H1 (cell line): ENCODE measurements around the gene LTBP3. TPM values are rescaled to one million over a fixed set of nuclear protein-coding genes. Genes with fewer than 3 reads are reported as not detected.

Experiments
- CTCF ChIA-PET: fragments of 300-600 bp; sonication (Branson Sonifier 250); formaldehyde crosslinking; loops from one replicate; lab custom pipeline; 2021; ENCODE audit not compliant: partially characterized antibody; lab: Charles Lee
- POLR2A ChIA-PET: fragments of 300-600 bp; sonication (Branson Sonifier 250); formaldehyde crosslinking; loops from one replicate; lab custom pipeline; 2021; ENCODE audit warnings: inconsistent platforms; ENCODE audit not compliant: partially characterized antibody; lab: Charles Lee
- DNase-seq, 2 experiments: peaks; one replicate each; pipeline versions ENCODE4 v3.0.0 to v3.0.0-alpha.2; 2010 to 2022; ENCODE audit warnings: low spot score in 2 of 2, low read depth in 1 of 2, mixed read lengths in 1 of 2
- FAIRE-seq: peaks from 2 replicates; lab custom pipeline; 2011; peaks lifted over from hg19 to GRCh38; lab: Jason Lieb, UNC
- H2AFZ ChIP-seq: 2 replicates; pipeline ENCODE4 v1.8.1; 2012; ENCODE audit warnings: low read length, inconsistent platforms
- H2AK5ac ChIP-seq: 2 replicates; pipeline ENCODE4 v1.6.1; 2013; ENCODE audit warnings: low read depth, low read length
- H2BK120ac ChIP-seq: replicated peaks from 2 replicates; pipeline ENCODE3; 2013; ENCODE audit warnings: low read depth, low read length, inconsistent platforms
- H2BK12ac ChIP-seq: 2 replicates; pipeline ENCODE4 v1.6.1; 2013; ENCODE audit warnings: low read depth, low read length
- H2BK15ac ChIP-seq: 2 replicates; pipeline ENCODE4 v1.6.1; 2013; ENCODE audit warnings: low read length
- H2BK20ac ChIP-seq: 2 replicates; pipeline ENCODE4 v1.6.1; 2013; ENCODE audit warnings: low read length
- H2BK5ac ChIP-seq: 2 replicates; pipeline ENCODE4 v1.6.1; 2013; ENCODE audit warnings: low read depth, low read length
- H3K14ac ChIP-seq: 2 replicates; pipeline ENCODE4 v1.6.1; 2013; ENCODE audit warnings: inconsistent platforms; ENCODE audit not compliant: insufficient read length
- H3K18ac ChIP-seq: 2 replicates; pipeline ENCODE4 v1.6.1; 2013; ENCODE audit warnings: low read length; ENCODE audit errors: extremely low read depth
- H3K23ac ChIP-seq: 2 replicates; pipeline ENCODE4 v1.6.1; 2013; ENCODE audit warnings: inconsistent platforms; ENCODE audit not compliant: insufficient read length
- H3K23me2 ChIP-seq: 2 replicates; pipeline ENCODE4 v1.6.1; 2013; ENCODE audit warnings: low read depth, low read length
- H3K27ac ChIP-seq: 2 replicates; pipeline ENCODE4 v1.6.1; 2011; ENCODE audit warnings: low read depth, low read length, inconsistent platforms
- H3K27me3 ChIP-seq, 4 experiments: replicated peaks in 1 of 4; 1 replicate in 1 of 4; 2 replicates in 3 of 4; pipeline versions ENCODE4 v1.6.1 to v1.8.1; 2011 to 2013; ENCODE audit warnings: low read length in 3 of 4, mild to moderate bottlenecking in 3 of 4, inconsistent platforms in 2 of 4, mixed read lengths in 2 of 4, moderate library complexity in 1 of 4; ENCODE audit not compliant: control insufficient read depth in 3 of 4, insufficient read depth in 3 of 4; ENCODE audit errors: extremely low read depth in 1 of 4
- H3K36me3 ChIP-seq, 4 experiments: 2 replicates each; pipeline versions ENCODE4 v1.6.1 to v1.8.1; 2011 to 2013; ENCODE audit warnings: mild to moderate bottlenecking in 4 of 4, low read length in 3 of 4, moderate library complexity in 2 of 4, control low read depth in 1 of 4, inconsistent platforms in 1 of 4; ENCODE audit not compliant: insufficient read depth in 4 of 4, control insufficient read depth in 2 of 4
- H3K4ac ChIP-seq: replicated peaks from 2 replicates; pipeline ENCODE3; 2013; ENCODE audit warnings: low read length, low read depth, mixed read lengths, inconsistent platforms; ENCODE audit not compliant: insufficient read length
- H3K4me1 ChIP-seq, 4 experiments: replicated peaks in 1 of 4; 1 replicate in 1 of 4; 2 replicates in 3 of 4; pipeline versions ENCODE4 v1.6.1 to v1.8.1; 2011 to 2013; ENCODE audit warnings: low read length in 3 of 4, inconsistent platforms in 2 of 4, mixed read lengths in 1 of 4; ENCODE audit not compliant: insufficient read depth in 4 of 4, control insufficient read depth in 3 of 4
- H3K4me2 ChIP-seq, 2 experiments: 2 replicates each; pipeline versions ENCODE4 v1.6.1 to v1.8.1; 2011 to 2013; ENCODE audit warnings: low read depth in 2 of 2, low read length in 2 of 2, control low read depth in 1 of 2, inconsistent platforms in 1 of 2, mild to moderate bottlenecking in 1 of 2; ENCODE audit not compliant: insufficient read depth in 1 of 2
- H3K4me3 ChIP-seq, 4 experiments: fragments of 200-600, 300-600 bp in 1 of 4; sonication (generic), shearing (Covaris generic), sonication (Bioruptor Twin) in 1 of 4; 2 replicates each; pipeline versions ENCODE4 v1.5.1 to v1.8.1; 2011 to 2016; ENCODE audit warnings: low read length in 4 of 4, low read depth in 3 of 4, control low read depth in 2 of 4, inconsistent platforms in 2 of 4, mild to moderate bottlenecking in 2 of 4, mixed read lengths in 1 of 4, moderate library complexity in 1 of 4; ENCODE audit not compliant: insufficient read depth in 2 of 4; ENCODE audit errors: extremely low read depth in 1 of 4
- H3K56ac ChIP-seq: replicated peaks from 2 replicates; pipeline ENCODE3; 2013; ENCODE audit warnings: low read depth, mild to moderate bottlenecking, mixed read lengths, low read length, inconsistent platforms; ENCODE audit not compliant: insufficient read length
- H3K79me1 ChIP-seq: 2 replicates; pipeline ENCODE4 v1.6.1; 2013; ENCODE audit warnings: low read depth, low read length, control low read depth
- H3K79me2 ChIP-seq, 2 experiments: 2 replicates each; pipeline versions ENCODE4 v1.6.1 to v1.8.1; 2012 to 2013; ENCODE audit warnings: low read length in 2 of 2, mild to moderate bottlenecking in 2 of 2, inconsistent platforms in 1 of 2; ENCODE audit not compliant: insufficient read depth in 2 of 2, control insufficient read depth in 1 of 2
- H3K9ac ChIP-seq, 4 experiments: replicated peaks in 1 of 4; 1 replicate in 1 of 4; 2 replicates in 3 of 4; pipeline versions ENCODE4 v1.6.1 to v1.8.1; 2011 to 2013; ENCODE audit warnings: low read depth in 3 of 4, low read length in 3 of 4, control low read depth in 2 of 4, mild to moderate bottlenecking in 2 of 4, moderate library complexity in 2 of 4, inconsistent platforms in 1 of 4; ENCODE audit errors: extremely low read depth in 1 of 4
- H3K9me3 ChIP-seq, 2 experiments: 2 replicates each; pipeline versions ENCODE4 v1.6.1 to v1.8.1; 2012 to 2013; ENCODE audit warnings: mild to moderate bottlenecking in 2 of 2, moderate library complexity in 2 of 2, control low read depth in 1 of 2, inconsistent platforms in 1 of 2, low read depth in 1 of 2, low read length in 1 of 2, mixed read lengths in 1 of 2; ENCODE audit not compliant: insufficient read depth in 2 of 2
- H4K20me1 ChIP-seq, 2 experiments: replicated peaks in 1 of 2; 2 replicates each; pipeline versions ENCODE3 to v1.8.1; 2011 to 2013; ENCODE audit warnings: inconsistent platforms in 2 of 2, low read length in 2 of 2, mild to moderate bottlenecking in 1 of 2; ENCODE audit not compliant: insufficient read depth in 2 of 2, control insufficient read depth in 1 of 2
- H4K5ac ChIP-seq: 2 replicates; pipeline ENCODE4 v1.6.1; 2013; ENCODE audit warnings: low read length, low read depth, mixed read lengths, inconsistent platforms; ENCODE audit not compliant: insufficient read length
- H4K8ac ChIP-seq: 2 replicates; pipeline ENCODE4 v1.8.0; 2013; ENCODE audit warnings: mild to moderate bottlenecking, moderate library complexity, low read length, inconsistent platforms; ENCODE audit not compliant: insufficient read depth; ENCODE audit errors: extremely low read depth
- H4K91ac ChIP-seq: replicated peaks from 2 replicates; pipeline ENCODE3; 2013; ENCODE audit warnings: low read length, mixed read lengths, inconsistent platforms; ENCODE audit not compliant: insufficient read length
- RBBP5 ChIP-seq: IDR thresholded peaks from 2 replicates; pipeline ENCODE4 v1.7.1; 2012; ENCODE audit warnings: low read depth, mild to moderate bottlenecking, inconsistent platforms, low read length, moderate library complexity, borderline replicate concordance
- WGBS, 2 experiments: shearing (Covaris generic) in 1 of 2; methylation state at CpG; one replicate each; pipeline versions ENCODE4 v1.1.6 to v1.1.7; 2013 to 2015; ENCODE audit warnings: low lambda C conversion rate in 2 of 2, mixed read lengths in 2 of 2, inconsistent platforms in 1 of 2, low coverage in 1 of 2, missing lambda C conversion rate in 1 of 2; ENCODE audit not compliant: insufficient replicate concordance in 2 of 2, insufficient coverage in 1 of 2, insufficient read length in 1 of 2; ENCODE audit errors: extremely low coverage in 1 of 2, missing lambda C conversion rate in 1 of 2; 5-methylcytosine and 5-hydroxymethylcytosine counted together
- polyA plus RNA-seq, 7 experiments: library from polyadenylated mRNA; depleted of rRNA in 3 of 7; stranded (reverse) in 5 of 7; unstranded in 2 of 7; fragments of >200 nt in 5 of 7; fragments of 200-250 nt in 2 of 7; gene quantifications; 1 replicate in 5 of 7; 2 replicates in 1 of 7; 4 replicates in 1 of 7; pipeline versions ENCODE4 v1.2.1 to v1.2.3, GENCODE V29; 2011 to 2013; ENCODE audit warnings: missing spikeins in 2 of 7, mixed read lengths in 2 of 7
- total RNA-seq: library from RNA; stranded (reverse); fragmentation: NEBNext Ultra II Directional; extraction: Animal tissue kit (Norgen Biotek cat#: 25700); gene quantifications from 2 replicates; pipeline ENCODE4 v1.2.1, GENCODE V29; 2021

Gene LTBP3
- total and polyA plus RNA-seq, 2 of the 8 experiments (the other 6 are each of a cell fraction or from before 2014, with no cell fraction given), result 12.8 to 17.8 TPM

GRCh38 chr11:65577756-65578109 lies 19.6 kb upstream of the LTBP3 start:
- H3K23me2 ChIP-seq, result peaks cover 8% of the 10 kb centered on the region; the same call in 1 of the 2 replicates
- no peak overlapping the region for H2BK5ac ChIP-seq
- H3K27ac ChIP-seq, result no peak overlapping the region
- H4K5ac ChIP-seq, result no peak overlapping the region
- no peak overlapping the region for H3K4me3 ChIP-seq
- FAIRE-seq (no peak), DNase-seq (no peak)
- H2BK12ac ChIP-seq, result no peak overlapping the region
- H3K4me1 ChIP-seq, result peaks cover 8 to 23% (median 15%) of the 10 kb centered on the region in 4 experiments; a peak in 6 of 7 replicates
- no peak overlapping the region for H3K4ac ChIP-seq
- no peak overlapping the region for H3K56ac ChIP-seq
- H4K91ac ChIP-seq, result no peak overlapping the region
- no peak overlapping the region for H3K9ac ChIP-seq
- no peak overlapping the region for H3K23ac ChIP-seq
- no peaks in the 10 kb centered on the region for H3K9me3 ChIP-seq
- 86% methylated on average over 8 of the region's 8 CpGs; no CpG with 5 or more reads in 1 of the 2 experiments for WGBS, 2 experiments
- no peak overlapping the region for H2AFZ ChIP-seq
- no peak overlapping the region for H2BK15ac ChIP-seq
- no peak overlapping the region for H2BK20ac ChIP-seq
- H2AK5ac ChIP-seq, result no peak overlapping the region
- ChIA-PET POLR2A (interaction anchor here (0.6 to 3.7 kb wide), 5 partner anchors 8 to 116 kb away, joined by 3 to 36 read pairs (median 7); no protein-coding TSS in a partner anchor), CTCF (interaction anchor here (3.3 to 7.2 kb wide), 4 partner anchors 12 to 37 kb away, joined by 12 to 97 read pairs (median 30); partner anchors contain the start of gene KCNK7)
- H3K14ac ChIP-seq, result no peak overlapping the region
- H3K27me3 ChIP-seq, result peaks cover 8 to 46% (median 32%) of the 10 kb centered on the region in 4 experiments
- H2BK120ac ChIP-seq, result no peak overlapping the region
- no peaks in the 10 kb centered on the region for H3K79me1 ChIP-seq
- no peak overlapping the region for H4K8ac ChIP-seq
- TF ChIP-seq RBBP5, result no peak
- no peaks in the 10 kb centered on the region for H3K79me2 ChIP-seq
- no peak overlapping the region for H3K4me2 ChIP-seq
- H4K20me1 ChIP-seq, result peaks cover 10 to 11% of the 10 kb centered on the region in 2 experiments
- no peak overlapping the region for H3K18ac ChIP-seq
- no peaks in the 10 kb centered on the region for H3K36me3 ChIP-seq
